Sigmoid colon (tissue), 4 donors: ENCODE data around the gene FBLN1.

Experiments
- CTCF ChIP-seq, 4 experiments: fragments of 450-650 bp in 3 of 4; fragments of 200-600 bp in 1 of 4; IDR thresholded peaks; one replicate each; pipeline ENCODE4 v1.5.1; 2016 to 2019; ENCODE audit warnings: antibody characterized with exemption in 4 of 4, mild to moderate bottlenecking in 3 of 4, moderate library complexity in 2 of 4
- EP300 ChIP-seq, 4 donors: sonication (generic); formaldehyde crosslinking; IDR thresholded peaks; one replicate each; pipeline ENCODE4 v1.6.1; 2017; ENCODE audit warnings: antibody characterized with exemption in 4 of 4
- POLR2A ChIP-seq, 2 donors: fragments of 450-650 bp; IDR thresholded peaks; one replicate each; pipeline ENCODE4 v1.6.1; 2016; ENCODE audit warnings: antibody characterized with exemption in 2 of 2, mild to moderate bottlenecking in 2 of 2, moderate library complexity in 2 of 2
- POLR2AphosphoS5 ChIP-seq, 4 donors: sonication (generic); formaldehyde crosslinking; IDR thresholded peaks; one replicate each; pipeline ENCODE4 v1.6.1; 2017; ENCODE audit warnings: antibody characterized with exemption in 4 of 4

DNA sequence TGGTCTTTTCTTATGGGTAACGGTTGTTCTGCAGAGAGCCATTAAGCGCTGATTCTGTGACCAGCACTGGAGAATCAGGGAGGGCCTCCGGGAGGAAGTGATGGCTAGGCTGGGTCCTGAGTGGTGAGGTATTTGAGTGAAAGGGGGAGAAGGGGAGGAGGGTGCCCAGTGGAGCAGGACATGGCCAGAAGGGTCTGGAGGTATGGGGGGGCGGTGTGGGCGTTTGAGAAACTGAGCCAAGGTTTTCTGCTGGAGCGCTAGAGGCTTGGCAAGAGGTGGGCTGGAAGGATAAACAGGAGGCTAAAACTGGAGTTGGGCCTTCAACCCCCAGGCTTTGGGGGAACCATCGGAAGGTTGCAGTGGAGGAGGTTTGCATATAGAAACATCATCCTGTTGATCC, 72.5 kb downstream of the FBLN1 start:
- TF ChIP-seq CTCF (IDR thresholded peaks at IDR 0.05) (no peak), POLR2AphosphoS5 (IDR thresholded peaks at IDR 0.05) (no peak), POLR2A (IDR thresholded peaks at IDR 0.05) (no peak), EP300 (IDR thresholded peaks at IDR 0.05) (no peak)
